ENCODE results near the gene SMIM10.

DNA sequence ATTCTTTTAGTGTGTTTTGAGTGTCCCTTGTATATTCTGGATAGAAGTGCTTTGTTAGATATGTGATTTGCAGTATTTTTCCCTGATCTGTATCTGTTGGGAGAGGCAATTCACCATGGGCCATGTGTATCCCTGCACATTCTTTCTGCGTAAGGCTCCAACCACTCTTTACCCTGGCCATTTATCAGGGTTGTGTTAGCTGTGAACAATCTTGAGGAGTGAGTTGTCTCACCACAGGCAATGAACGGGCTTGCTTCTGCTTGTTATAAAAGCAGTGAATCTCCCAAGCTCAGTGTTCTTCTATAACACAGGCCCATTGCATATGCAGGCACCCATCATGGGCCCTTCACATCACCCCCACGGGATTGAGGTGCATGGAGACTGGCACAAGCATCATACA, 18.9 kb upstream of the SMIM10 start:
- no peak for TF ChIP-seq CTCF (IDR thresholded peaks at IDR 0.05; ENCODE audit: low read depth, low read length)
- TF ChIP-seq EZH2phosphoT487 (IDR thresholded peaks at IDR 0.05; ENCODE audit: low read depth) = no peak

Data from OCI-LY3 (cell line).